Amniotic epithelial cell (primary cell): ENCODE measurements around the gene DMAC1.

Experiments
- DNase-seq: peaks from one replicate; pipeline ENCODE4 v3.0.0-alpha.2; 2010; ENCODE audit warnings: low read depth

The DMAC1 gene

DNA sequence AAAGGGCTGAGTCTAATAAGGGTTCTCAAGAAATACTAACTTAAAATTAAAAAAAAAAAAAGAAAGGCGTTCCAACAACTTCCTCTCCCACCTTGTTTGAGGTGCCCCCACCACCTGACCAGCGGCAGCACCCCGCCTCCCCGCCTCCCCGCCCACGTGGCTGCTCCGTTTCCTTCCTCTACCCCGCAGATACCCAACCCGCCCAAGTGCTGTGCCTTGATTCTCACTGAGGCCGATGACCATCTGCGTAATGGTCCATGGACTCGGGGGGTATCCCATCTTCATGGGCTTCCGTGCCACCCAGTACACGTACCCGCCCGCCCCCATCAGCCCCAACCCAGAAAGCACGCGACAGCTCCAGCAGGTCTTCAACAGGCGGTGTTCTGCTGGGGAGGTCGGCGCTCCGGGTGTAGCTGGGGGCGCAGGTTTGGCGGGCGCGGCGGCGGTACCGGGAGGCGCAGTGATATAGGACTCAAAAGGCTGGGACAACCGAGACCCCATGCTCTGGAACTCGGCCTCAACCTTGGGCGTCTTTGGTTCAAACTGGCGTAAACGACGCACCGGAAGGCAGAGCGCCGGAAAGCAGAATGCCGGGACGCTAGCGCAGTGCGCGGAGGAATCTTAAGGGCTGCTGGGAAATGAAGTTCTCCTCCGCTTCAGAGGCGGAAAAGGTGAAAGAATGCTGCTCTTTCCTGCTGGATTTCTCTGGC is at the start of gene DMAC1:
DMAC1 (minus strand) TSS at position 545 of the 710 bp plus-strand sequence; CDS start at position 501, 44 bp downstream.
- peak; percentile 91 for DNase-seq

DNA sequence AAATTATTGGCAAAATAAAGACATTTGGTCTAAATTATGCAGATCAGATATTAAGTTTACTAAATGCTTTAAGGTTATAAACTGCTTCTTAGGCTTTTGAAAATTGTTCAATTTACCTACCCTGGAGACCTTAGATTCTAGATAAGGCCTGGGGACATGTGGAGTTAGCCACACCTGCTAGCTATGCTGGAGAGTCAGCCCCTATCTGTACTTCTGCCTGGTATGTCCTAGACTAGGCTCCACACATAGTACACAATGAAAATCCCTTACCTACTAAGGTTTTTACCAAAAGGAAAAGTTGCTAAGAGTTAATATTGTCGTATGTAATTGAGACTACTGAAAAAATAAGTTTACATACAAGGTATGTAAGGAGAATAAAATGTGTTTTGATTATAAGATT is 49.8 kb upstream of the DMAC1 start:
- no peak for DNase-seq

- no peak for DNase-seq
These were observed 48.9 kb upstream of the DMAC1 start for GRCh38 chr9:7848498-7848897.

- DNase-seq, result no peak
These were observed 44.7 kb upstream of the DMAC1 start for GRCh38 chr9:7844242-7844641.

- no peak for DNase-seq
These were observed 42.3 kb upstream of the DMAC1 start for GRCh38 chr9:7841831-7842230.

- no peak for DNase-seq
These were observed 35.0 kb upstream of the DMAC1 start for GRCh38 chr9:7834531-7834930.

DNA sequence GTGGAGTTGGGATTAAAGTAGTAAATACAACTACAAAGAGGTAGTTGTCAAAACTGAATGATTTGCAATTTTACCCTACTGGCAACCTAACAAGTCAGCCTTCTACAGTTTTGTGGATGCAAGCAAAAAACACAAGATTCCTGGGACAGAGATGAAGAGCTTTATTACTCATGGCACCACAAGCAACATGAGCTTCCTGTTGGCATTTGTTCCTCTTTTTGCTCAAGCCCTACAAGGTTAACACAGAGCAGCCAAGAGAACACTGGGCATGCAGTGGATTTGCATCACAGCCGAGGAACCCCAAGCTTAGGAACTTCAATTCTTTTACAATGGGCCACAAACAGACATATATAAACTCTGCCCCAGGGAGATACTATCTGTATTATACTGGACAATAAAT is 28.8 kb upstream of the DMAC1 start:
- DNase-seq, result no peak

- no peak for DNase-seq
These were observed 28.2 kb upstream of the DMAC1 start for GRCh38 chr9:7827792-7828191.

- no peak for DNase-seq
These were observed 27.5 kb upstream of the DMAC1 start for GRCh38 chr9:7827056-7827455.

- no peak for DNase-seq
These were observed 24.1 kb upstream of the DMAC1 start for GRCh38 chr9:7823651-7824050.

DNA sequence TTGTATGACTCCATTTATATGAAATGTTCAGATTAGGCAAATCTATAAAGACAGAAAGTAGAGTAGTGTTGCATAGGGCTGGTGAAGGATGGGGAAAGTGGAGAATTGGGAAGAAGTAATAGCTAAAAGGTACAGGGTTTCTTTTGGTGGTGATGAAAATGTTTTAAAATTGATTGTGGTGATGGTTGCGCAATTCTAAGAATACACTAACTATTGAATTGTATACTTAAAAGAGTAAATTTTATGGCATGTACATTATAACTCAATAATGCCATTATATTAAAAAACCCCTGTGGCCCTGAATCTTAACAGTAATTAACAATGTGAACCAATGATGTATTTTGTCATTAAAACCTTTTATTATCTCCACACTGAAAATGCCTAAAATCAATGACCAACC is 20.4 kb upstream of the DMAC1 start:
- DNase-seq, result no peak

DNA sequence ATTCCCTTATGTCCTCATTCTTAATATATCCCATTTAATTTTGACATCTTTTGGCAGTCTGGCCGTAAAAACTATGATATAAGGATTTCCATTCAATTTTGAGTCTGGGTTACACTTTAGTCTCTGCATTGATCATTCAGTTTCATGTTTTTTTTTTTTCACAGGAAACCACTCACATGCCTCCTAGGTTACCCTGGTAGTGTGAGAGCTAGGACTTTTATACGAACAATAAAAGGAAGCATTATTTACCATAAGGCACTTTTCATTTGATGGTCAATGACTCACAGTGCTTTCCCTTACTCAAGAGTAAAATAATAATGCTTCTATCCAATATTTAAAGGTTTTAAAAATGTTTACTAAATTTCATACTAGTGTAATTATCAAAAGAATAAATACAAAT is 16.4 kb upstream of the DMAC1 start:
- DNase-seq, result no peak

GRCh38 chr9:7813030-7813429 is 13.5 kb upstream of the DMAC1 start:
- no peak for DNase-seq

GRCh38 chr9:7811677-7812076 is 12.1 kb upstream of the DMAC1 start:
- no peak for DNase-seq

DNA sequence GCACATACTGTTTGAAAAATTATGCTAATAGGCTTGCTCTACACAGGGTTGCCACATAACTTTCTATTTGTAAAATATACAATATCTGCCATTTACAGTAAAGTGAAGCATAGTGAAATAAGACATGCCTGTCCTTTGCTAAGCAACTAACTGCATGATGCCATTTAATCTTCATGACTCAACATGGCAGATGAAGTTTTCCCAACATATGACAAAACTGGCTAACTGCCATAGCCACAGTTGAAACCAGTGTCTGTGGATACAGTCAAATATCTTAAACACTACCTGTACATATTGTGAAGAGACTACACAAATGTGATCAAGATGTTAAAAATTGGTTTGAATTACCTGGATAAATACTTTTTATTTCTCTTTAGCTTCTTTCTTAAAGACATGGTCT is 3.1 kb upstream of the DMAC1 start:
- peak; percentile 58 for DNase-seq

- DNase-seq, result no peak
These were observed 337 bp upstream of the DMAC1 start for GRCh38 chr9:7799944-7800285.

GRCh38 chr9:7794196-7794595 is 5.4 kb downstream of the DMAC1 start:
- no peak for DNase-seq

- peak; percentile 13 for DNase-seq
These were observed 8.2 kb downstream of the DMAC1 start for GRCh38 chr9:7791394-7791793.

GRCh38 chr9:7790819-7791182 is 8.8 kb downstream of the DMAC1 start:
- no peak for DNase-seq

GRCh38 chr9:7790022-7790818 is 9.4 kb downstream of the DMAC1 start:
- DNase-seq, result no peak

- DNase-seq, result no peak
These were observed 10.8 kb downstream of the DMAC1 start for GRCh38 chr9:7788772-7789171.

DNA sequence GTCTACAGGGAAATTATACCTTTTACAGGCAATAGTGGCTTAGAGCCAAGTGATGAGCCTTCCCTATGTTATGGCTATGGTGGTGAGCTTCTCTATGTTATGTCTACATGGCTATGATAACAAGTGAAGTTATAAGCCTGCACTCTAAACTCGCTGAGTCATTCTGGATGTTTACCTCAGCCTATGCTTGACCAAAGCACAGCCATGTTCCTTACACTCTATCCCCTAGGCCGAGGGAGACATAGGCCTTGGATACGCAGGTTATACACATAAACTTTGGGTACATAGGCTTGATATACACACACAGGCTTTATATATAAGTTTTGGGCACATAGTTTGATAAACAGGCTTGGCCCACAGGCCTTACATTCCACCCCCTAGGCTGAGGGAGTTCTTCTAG is 13.8 kb downstream of the DMAC1 start:
- peak; percentile 21 for DNase-seq

DNA sequence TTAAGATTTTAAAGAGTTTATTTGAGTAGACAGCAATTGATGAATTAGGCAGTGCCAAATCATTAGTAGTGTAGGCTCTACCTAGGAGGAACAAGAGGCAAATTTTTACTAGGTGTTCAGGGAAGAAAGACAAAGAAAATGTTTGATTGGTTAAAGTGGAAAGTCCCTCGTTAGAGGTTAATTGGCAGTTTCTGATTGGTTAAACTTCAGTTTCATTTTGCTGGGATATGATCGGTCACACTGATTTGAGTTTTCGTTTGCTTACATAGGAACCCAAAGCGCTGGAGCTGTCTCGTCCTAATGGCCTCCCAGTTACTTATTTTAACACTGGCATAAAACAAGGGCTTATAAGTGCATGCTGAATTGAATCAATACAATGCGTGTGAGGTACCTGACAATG is 15.1 kb downstream of the DMAC1 start:
- DNase-seq, result no peak

DNA sequence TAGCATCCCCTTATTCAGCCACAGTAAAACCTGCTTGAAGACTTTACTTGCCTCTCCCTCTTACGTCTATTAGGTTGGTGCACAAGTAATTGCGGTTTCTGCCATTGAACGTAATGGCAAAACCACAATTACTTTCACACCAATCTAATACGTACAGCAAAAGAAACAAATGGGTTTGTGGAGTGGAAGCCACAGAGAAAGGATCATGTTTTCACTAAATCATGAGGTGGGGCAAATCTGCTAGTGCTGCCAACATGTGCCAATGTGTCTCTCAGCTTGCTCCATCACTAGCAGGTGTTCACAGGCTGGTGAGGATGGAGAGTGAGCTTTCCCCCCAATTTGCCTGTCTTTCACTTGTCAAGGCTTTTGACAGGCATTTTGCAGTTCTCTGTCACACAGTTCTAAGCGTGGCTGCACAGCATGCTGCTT is 15.9 kb downstream of the DMAC1 start:
- DNase-seq, result no peak
